A172 (cell line): Measurements from ENCODE around the gene FCER1A. TPM values are rescaled to one million over a fixed set of nuclear protein-coding genes. Genes with fewer than 3 reads are reported as not detected.

Experiments used
- DNase-seq: peaks from one replicate; pipeline ENCODE4 v3.0.0-alpha.2; 2015; ENCODE audit warnings: low spot score
- total RNA-seq: library from RNA; depleted of rRNA; stranded (reverse); fragments of >200 nt; shearing (Covaris generic); gene quantifications from 2 replicates; pipeline ENCODE4 v1.2.3, GENCODE V29; 2014; rRNA removed

FCER1A gene
- total RNA-seq, 1 experiment from 2014 or later = not detected

GRCh38 chr1:159352436-159352835 is 50.3 kb downstream of the FCER1A start:
- DNase-seq = no peak

Other genes starting within 250 kb of the FCER1A start
- not detected in 2 replicates for gene AIM2, start 225.6 kb upstream of the FCER1A start, total RNA-seq
- 0.26 and 0.91 TPM in 2 replicates for gene CADM3, start 130.7 kb upstream of the FCER1A start, total RNA-seq
- not detected in 2 replicates for gene ACKR1, start 97.5 kb upstream of the FCER1A start, total RNA-seq
- gene OR10J4, start 129.9 kb downstream of the FCER1A start, total RNA-seq = not detected in 2 replicates
- not detected in 2 replicates for gene OR10J1, start 137.4 kb downstream of the FCER1A start, total RNA-seq
- not detected in 2 replicates for gene OR10J5, start 233.7 kb downstream of the FCER1A start, total RNA-seq